ENCODE measurements around the gene CREBBP. TPM values are rescaled to one million over a fixed set of nuclear protein-coding genes. Genes with fewer than 3 reads are reported as not detected.

The CREBBP gene
- polyA plus RNA-seq, 1 of the 3 experiments (the other 2 are of a cell fraction): 5.7 TPM

- no peak for TF ChIP-seq CHD2 (IDR thresholded peaks at IDR 0.05; ENCODE audit: low read length, partially characterized antibody)
- no peak for TF ChIP-seq GABPA (IDR thresholded peaks at IDR 0.05; ENCODE audit: low read depth)
- no peak for TF ChIP-seq CTCF (IDR thresholded peaks at IDR 0.05)
- TF ChIP-seq YY1 (IDR thresholded peaks at IDR 0.05; ENCODE audit: low read depth): no peak
- TF ChIP-seq TEAD4 (IDR thresholded peaks at IDR 0.05; ENCODE audit: borderline replicate concordance, insufficient read depth): no peak
- TF ChIP-seq USF2 (IDR thresholded peaks at IDR 0.05; ENCODE audit: borderline replicate concordance, low read depth, low read length): no peak
Measured at GRCh38 chr16:3732171-3732570, 148.3 kb downstream of the CREBBP start (continued).

GRCh38 chr16:3731126-3731935 lies 149.2 kb downstream of the CREBBP start:
- H4K20me1 ChIP-seq (ENCODE audit: insufficient read depth): 0 out of 2 replicates have a peak, but pooled peaks cover 3% of the 10 kb centered on the region
- TF ChIP-seq CTCF (IDR thresholded peaks at IDR 0.05): no peak
- TF ChIP-seq GATA2 (CRISPR knock-in tag; IDR thresholded peaks at IDR 0.05): no peak
- TF ChIP-seq POLR2AphosphoS5 (IDR thresholded peaks at IDR 0.05; ENCODE audit: low read depth, low read length): no peak
- TF ChIP-seq TEAD4 (IDR thresholded peaks at IDR 0.05; ENCODE audit: borderline replicate concordance, insufficient read depth): no peak
- no peak for TF ChIP-seq RXRA (IDR thresholded peaks at IDR 0.05; ENCODE audit: borderline replicate concordance, low read depth)
- no peak for TF ChIP-seq ZBTB33 (IDR thresholded peaks at IDR 0.05; ENCODE audit: borderline replicate concordance, low read depth)
- no peak for TF ChIP-seq RCOR1 (IDR thresholded peaks at IDR 0.05; ENCODE audit: low read length)
- TF ChIP-seq FOXM1 (IDR thresholded peaks at IDR 0.05; ENCODE audit: low read depth): no peak
- no peaks in the 10 kb centered on the region for H3K9me2 ChIP-seq
- no peak overlapping the region for H3K9ac ChIP-seq
- CTCF ChIA-PET: interaction anchor here (1.0 kb wide), 1 partner anchor 40 kb away, joined by 3 read pairs; no protein-coding TSS in a partner anchor
- H3K36me3 ChIP-seq (replicated peaks in 1 of 2; ENCODE audit: control insufficient read depth in 1 of 2, insufficient read depth in 2 of 2, low read length in 1 of 2): peaks cover 18 to 77% of the 10 kb centered on the region in 2 experiments
- POLR2A ChIA-PET: no interaction called here
- H3K79me2 ChIP-seq (ENCODE audit: insufficient read depth): no peaks in the 10 kb centered on the region
- no peaks in the 10 kb centered on the region for H3K9me3 ChIP-seq
- no peak overlapping the region for H3K4me2 ChIP-seq
- peaks cover 2% of the 10 kb centered on the region for H3F3A ChIP-seq (replicated peaks; ENCODE audit: insufficient read depth)
- H3K27ac ChIP-seq (ENCODE audit: low read depth in 2 of 2, low read length in 1 of 2): no peak overlapping the region
- no peaks in the 10 kb centered on the region for H3K4me1 ChIP-seq (ENCODE audit: control insufficient read depth in 1 of 2, insufficient read depth in 2 of 2, low read depth in 1 of 2, low read length in 1 of 2)
- no peak overlapping the region for H3K4me3 ChIP-seq (ENCODE audit: low read depth in 2 of 2, low read length in 1 of 2)
- whole genome bisulfite sequencing (ENCODE audit: low lambda C conversion rate): 97% methylated on average over 23 of the region's 34 CpGs
- no peak for DNase-seq
- no peaks in the 10 kb centered on the region for H3K27me3 ChIP-seq (ENCODE audit: insufficient read depth)
- H2AFZ ChIP-seq (ENCODE audit: low read depth): no peak overlapping the region
